MG63 (cell line): Measurements from ENCODE around the gene COPG2. TPM values are rescaled to one million over a fixed set of nuclear protein-coding genes. Genes with fewer than 3 reads are reported as not detected.

ENCODE experiments used
- DNase-seq: peaks from one replicate; pipeline ENCODE4 v3.0.0-alpha.2; 2020
- H3K27me3 ChIP-seq: fragments of 250-450 bp; sonication (Bioruptor Pico); 2 replicates; pipeline ENCODE4 v1.5.1; 2020; ENCODE audit warnings: mild to moderate bottlenecking, moderate library complexity
- H3K36me3 ChIP-seq: fragments of 250-450 bp; sonication (Bioruptor Pico); 2 replicates; pipeline ENCODE4 v1.5.1; 2020; ENCODE audit warnings: mild to moderate bottlenecking, moderate library complexity
- H3K4me3 ChIP-seq: fragments of 250-450 bp; sonication (Bioruptor Pico); 2 replicates; pipeline ENCODE4 v1.5.1; 2020; ENCODE audit warnings: mild to moderate bottlenecking, moderate library complexity
- H3K9me3 ChIP-seq: fragments of 250-450 bp; sonication (Bioruptor Pico); 2 replicates; pipeline ENCODE4 v1.5.1; 2020; ENCODE audit warnings: mild to moderate bottlenecking, moderate library complexity
- total RNA-seq: library from RNA; depleted of rRNA; stranded (reverse); fragments of >200 nt; shearing (Covaris generic); gene quantifications from 2 replicates; pipeline ENCODE4 v1.2.3, GENCODE V29; 2014; ENCODE audit warnings: low replicate concordance

Gene COPG2
- total RNA-seq, 1 experiment from 2014 or later = 32.0 TPM

GRCh38 chr7:130492523-130493274 is 175.8 kb downstream of the COPG2 start:
- H3K9me3 ChIP-seq = no peaks in the 10 kb centered on the region
- no peak overlapping the region for H3K4me3 ChIP-seq
- no peak for DNase-seq
- no peaks in the 10 kb centered on the region for H3K27me3 ChIP-seq
- no peaks in the 10 kb centered on the region for H3K36me3 ChIP-seq

DNA sequence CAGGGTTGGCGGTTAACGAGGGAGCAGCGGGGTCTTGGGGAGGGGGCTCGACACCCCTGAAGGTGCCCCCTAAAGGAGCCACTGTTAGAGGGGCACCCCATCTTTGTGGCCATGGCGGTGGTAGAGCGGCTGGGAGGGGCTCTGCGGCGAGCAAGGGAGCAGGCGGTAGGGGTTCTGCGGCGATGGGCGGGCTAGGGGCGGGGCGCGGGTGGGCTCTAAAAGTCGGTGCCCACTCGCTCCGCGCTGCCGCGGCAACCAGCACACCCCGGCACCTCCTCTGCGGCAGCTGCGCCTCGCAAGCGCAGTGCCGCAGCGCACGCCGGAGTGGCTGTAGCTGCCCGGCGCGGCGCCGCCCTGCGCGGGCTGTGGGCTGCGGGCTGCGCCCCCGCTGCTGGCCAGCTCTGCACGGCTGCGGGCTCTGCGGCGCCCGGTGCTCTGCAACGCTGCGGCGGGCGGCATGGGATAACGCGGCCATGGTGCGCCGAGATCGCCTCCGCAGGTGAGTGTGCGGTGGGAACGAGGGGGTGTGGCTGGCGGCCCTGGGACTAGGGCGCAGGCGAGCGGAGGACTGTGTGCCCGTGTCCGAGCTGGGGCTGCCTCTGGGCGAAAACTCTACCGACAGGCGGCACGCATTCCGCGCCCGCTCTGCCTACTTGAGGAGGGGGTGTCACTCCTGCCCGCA is 176.6 kb downstream of the COPG2 start, which contains the start of gene MEST:
TSS of gene MEST (plus strand) at position 245 of the 682 bp plus-strand sequence. CDS start at position 474, 229 bp downstream.
- Histone ChIP-seq H3K4me3 (no peak within 1 kb of the TSS), H3K36me3 (no peaks in the 10 kb centered on the region), H3K9me3 (no peaks in the 10 kb centered on the region), H3K27me3 (no peaks in the 10 kb centered on the region)
- DNase-seq = no peak

DNA sequence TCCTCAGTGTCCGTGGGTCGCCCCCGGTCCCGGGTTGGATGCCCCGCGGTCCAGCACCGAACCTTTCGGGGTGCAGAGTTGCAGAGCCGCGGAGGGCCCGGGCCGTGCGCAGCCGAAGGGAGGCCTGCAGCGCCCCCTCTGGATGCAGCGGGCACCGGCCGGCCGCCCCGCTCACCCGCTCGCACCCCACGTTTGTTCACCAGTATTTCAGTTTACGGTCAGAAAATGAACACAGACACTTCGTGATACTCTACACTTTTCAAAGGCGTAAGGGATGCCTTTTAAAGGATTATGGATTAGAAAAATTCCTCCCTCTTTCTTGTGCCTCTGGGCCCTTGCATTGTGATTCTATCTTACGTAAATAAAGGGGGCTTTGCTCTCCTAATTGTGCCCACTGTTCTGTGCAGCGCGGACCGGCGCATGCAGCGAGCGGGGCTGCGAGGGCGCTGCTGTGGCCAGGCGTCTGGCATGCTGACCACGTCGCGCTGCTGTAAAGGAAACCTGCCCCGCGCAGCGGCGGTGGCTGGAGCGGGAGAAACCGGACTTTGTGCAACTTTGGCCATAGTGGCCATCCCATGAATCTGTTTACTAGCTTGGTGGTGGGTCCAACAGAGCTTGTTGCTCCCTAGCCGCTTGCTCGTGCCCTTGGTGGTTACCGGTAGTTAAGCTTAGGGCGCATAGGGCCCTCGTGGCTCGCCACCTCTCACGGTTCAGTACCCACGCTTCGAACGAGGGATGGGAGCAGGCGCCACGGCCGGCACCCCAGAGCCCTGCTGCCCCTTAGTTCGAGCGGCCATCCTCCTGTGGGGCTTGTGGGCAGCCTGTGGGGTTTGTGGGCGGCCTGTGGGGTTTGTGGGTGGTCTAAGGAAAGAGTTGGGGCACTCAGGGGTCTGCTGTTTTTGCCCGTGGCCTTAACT is 177.4 kb downstream of the COPG2 start:
- H3K27me3 ChIP-seq = no peaks in the 10 kb centered on the region
- no peak for DNase-seq
- no peak overlapping the region for H3K4me3 ChIP-seq
- no peaks in the 10 kb centered on the region for H3K36me3 ChIP-seq
- no peaks in the 10 kb centered on the region for H3K9me3 ChIP-seq

- H3K27me3 ChIP-seq = no peaks in the 10 kb centered on the region
- no peaks in the 10 kb centered on the region for H3K36me3 ChIP-seq
- DNase-seq = no peak
- no peaks in the 10 kb centered on the region for H3K9me3 ChIP-seq
- no peak overlapping the region for H3K4me3 ChIP-seq
These were observed 178.2 kb downstream of the COPG2 start for GRCh38 chr7:130490311-130490791.

DNA sequence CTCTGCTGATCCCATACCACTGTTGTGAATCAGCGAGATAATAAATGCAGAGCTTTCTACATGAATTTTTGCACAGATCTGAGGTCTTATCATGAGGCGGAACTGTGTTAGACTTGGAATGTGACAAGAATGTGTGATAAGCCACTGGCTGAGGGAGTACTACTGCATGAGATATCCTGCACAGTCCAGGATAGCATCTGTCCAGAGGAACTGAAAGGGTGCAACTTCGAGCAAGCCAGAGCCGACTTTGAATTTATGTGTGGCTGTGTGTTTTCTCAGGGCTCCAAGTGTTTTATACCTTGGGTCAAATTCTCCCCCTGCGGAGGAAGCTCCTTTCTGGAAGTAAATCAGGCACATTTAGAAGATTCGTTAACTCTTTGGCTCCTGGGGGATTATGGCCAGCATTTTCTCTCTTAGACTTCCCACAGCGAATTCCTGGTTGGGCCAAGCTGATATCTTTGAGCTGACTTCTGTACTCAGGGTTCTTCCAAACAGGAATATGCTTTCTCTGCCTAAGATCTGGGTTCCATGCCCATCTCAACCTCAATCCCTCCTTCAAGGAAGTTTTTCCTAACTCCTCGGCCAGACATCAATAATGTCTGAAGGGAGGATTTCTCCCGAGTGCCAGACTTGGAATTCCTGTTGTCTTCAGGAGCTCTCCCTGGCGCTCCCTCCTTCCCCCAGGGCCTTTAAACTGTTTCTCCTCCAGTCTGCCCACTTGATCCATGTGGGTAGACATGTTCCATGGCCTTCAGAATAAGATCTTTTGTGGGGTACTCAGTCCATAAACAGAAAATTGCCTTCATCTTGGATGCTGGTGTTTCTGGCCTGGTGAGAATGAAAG is 179.2 kb downstream of the COPG2 start:
- Histone ChIP-seq H3K4me3 (no peak overlapping the region), H3K27me3 (no peaks in the 10 kb centered on the region), H3K36me3 (no peaks in the 10 kb centered on the region), H3K9me3 (no peaks in the 10 kb centered on the region)
- DNase-seq = no peak

- Histone ChIP-seq H3K36me3 (no peaks in the 10 kb centered on the region), H3K27me3 (no peaks in the 10 kb centered on the region)
- no peak for DNase-seq
These were observed 180.0 kb downstream of the COPG2 start for GRCh38 chr7:130488392-130489139.

DNA sequence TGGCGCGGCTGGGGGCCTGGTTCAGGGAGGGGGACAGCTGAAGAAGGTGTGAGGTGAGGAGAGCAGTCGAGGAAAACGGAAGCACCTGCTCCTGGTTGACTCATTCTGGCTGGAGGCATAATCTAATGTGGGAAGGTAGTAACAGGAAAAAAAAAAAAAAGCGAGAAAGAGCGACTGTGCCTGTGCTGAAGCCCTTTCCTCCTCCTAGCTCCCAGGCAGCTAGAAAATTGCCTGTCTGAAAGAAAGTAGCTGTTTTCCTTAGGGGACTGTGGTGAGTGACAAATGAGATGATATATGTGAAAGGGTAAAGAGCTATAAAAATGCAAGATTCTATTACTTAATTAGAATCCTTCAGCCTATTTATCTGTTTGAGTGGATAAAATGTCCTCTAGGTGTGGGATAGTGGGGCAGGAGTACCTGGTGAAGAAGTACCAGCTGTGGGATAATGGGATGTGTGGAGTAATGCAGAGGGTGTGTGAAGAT is 181.6 kb downstream of the COPG2 start:
- no peaks in the 10 kb centered on the region for H3K27me3 ChIP-seq
- DNase-seq = no peak
- H3K36me3 ChIP-seq = no peaks in the 10 kb centered on the region
- H3K4me3 ChIP-seq = no peak overlapping the region
- no peaks in the 10 kb centered on the region for H3K9me3 ChIP-seq

More at GRCh38 chr7:130488392-130489139, 180.0 kb downstream of the COPG2 start:
- no peaks in the 10 kb centered on the region for H3K9me3 ChIP-seq
- H3K4me3 ChIP-seq = no peak overlapping the region

DNA sequence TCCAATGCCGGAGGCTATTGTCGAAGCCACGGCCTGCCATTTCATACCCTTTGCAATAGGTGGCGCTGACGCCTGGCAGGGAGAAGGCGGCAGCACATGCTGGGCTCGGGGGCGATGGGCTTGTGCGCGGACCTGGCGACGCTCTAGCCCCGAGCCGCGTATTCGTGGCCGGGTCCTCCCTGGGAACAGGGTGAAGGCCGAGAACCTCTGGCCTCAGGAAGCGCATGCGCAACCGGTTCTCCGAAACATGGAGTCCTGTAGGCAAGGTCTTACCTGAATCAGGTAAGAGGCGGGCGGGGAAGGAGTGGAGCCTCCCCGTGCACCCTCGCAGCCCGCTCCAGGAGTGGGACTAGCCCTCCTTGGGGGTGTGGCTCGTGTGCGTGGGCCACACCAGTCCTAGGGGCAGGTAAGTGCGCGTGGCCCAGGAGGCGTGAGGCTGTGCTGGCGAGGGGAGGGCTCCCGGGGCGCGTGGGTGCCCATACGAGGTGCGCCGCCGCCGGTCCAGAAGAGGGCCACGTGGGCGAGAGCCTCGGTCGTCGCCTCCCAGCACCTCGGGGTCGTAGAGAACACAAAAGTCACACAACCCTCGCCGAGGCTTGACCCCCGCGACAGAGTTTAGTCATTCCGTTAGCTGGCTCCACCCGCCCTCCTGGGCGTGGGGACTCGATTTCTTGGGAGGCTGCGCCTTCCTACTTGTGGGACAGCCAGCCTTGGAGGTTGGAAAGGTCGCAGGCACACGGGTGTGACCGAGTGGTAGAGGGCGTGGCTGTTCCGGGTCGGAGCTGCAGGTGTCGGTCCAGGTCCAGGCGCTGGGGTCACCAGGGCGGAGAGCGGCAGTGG is 182.2 kb downstream of the COPG2 start:
- no peaks in the 10 kb centered on the region for H3K9me3 ChIP-seq
- DNase-seq = no peak
- H3K27me3 ChIP-seq = no peaks in the 10 kb centered on the region
- no peaks in the 10 kb centered on the region for H3K36me3 ChIP-seq
- H3K4me3 ChIP-seq = no peak overlapping the region

GRCh38 chr7:130485734-130486113 is 182.8 kb downstream of the COPG2 start:
- DNase-seq = no peak
- no peaks in the 10 kb centered on the region for H3K27me3 ChIP-seq
- H3K36me3 ChIP-seq = no peaks in the 10 kb centered on the region
- no peak overlapping the region for H3K4me3 ChIP-seq
- H3K9me3 ChIP-seq = no peaks in the 10 kb centered on the region

DNA sequence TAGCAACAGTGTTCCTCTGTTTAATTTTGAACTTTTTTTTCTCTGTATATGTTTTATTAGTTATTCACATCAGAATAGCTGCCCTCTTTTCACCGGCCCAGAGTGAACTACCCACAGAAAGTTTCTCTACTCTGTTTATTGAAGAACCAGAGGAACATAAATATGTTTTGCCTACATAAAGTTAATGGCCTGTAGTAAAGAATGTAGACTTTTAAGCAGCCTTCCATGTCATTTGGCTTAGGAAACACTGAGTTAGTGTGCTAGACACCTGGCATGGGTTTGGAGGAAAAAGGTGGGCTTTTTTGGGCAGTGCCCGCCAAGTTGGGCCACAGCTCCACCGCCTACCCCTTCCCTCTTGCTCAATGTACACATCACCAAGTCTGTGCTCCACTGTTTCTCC is 185.5 kb downstream of the COPG2 start:
- Histone ChIP-seq H3K27me3 (no peaks in the 10 kb centered on the region), H3K4me3 (no peak overlapping the region), H3K9me3 (no peaks in the 10 kb centered on the region), H3K36me3 (no peaks in the 10 kb centered on the region)
- no peak for DNase-seq

- no peak for DNase-seq
- H3K9me3 ChIP-seq = no peaks in the 10 kb centered on the region
- no peaks in the 10 kb centered on the region for H3K36me3 ChIP-seq
- no peaks in the 10 kb centered on the region for H3K27me3 ChIP-seq
- no peak overlapping the region for H3K4me3 ChIP-seq
These were observed 186.7 kb downstream of the COPG2 start for GRCh38 chr7:130481898-130482297.

DNA sequence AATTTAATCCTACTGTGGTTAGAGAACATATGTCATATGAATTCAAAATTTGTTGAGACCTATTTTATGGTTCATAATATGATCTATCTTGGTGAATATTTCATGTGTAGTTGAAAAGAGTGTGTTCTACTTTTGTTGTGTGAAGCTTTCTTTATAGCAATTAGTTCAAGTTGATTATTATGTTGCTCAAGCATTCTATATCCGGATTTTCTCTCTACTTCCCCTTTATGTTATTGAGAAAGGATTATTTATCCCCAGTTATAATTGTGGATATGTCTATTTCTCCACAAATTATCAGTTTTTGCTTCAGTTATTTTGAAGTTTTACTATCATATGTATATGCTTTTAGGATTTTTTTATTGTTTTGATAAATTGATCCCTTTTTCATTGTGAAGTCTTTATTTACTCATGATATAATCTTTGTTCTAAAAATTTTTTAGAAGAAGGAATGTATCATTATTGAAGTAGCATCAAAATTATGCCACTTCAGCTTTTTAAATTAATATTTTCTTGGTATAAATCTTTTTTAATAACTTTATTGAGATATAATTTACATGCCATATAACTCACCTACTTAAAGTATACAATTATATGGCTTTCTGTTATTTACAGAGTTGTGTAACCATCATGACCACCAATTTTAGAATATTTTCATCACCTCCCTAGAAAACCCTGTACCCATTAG is 188.7 kb downstream of the COPG2 start:
- H3K27me3 ChIP-seq = no peaks in the 10 kb centered on the region
- H3K4me3 ChIP-seq = no peak overlapping the region
- H3K36me3 ChIP-seq = no peaks in the 10 kb centered on the region
- no peaks in the 10 kb centered on the region for H3K9me3 ChIP-seq
- DNase-seq = no peak

GRCh38 chr7:130478991-130479390 is 189.6 kb downstream of the COPG2 start:
- H3K4me3 ChIP-seq = no peak overlapping the region
- DNase-seq = no peak
- H3K27me3 ChIP-seq = no peaks in the 10 kb centered on the region

More at GRCh38 chr7:130478991-130479390, 189.6 kb downstream of the COPG2 start:
- Histone ChIP-seq H3K9me3 (no peaks in the 10 kb centered on the region), H3K36me3 (no peaks in the 10 kb centered on the region)
